HL-60/S4 treated with phorbol 12-myristate 13-acetate at 8.2 ng/mL for 4 days and 3 days (cell line): ENCODE measurements around the gene FANCF.

Experiments
- in situ Hi-C: fragments of 300-500 bp; cut with MboI; formaldehyde crosslinking; loops from 2 replicates; pipeline ENCODE4 v1.15.0; 2022; ENCODE audit warnings: low sequenced_read_pairs

The FANCF gene

DNA sequence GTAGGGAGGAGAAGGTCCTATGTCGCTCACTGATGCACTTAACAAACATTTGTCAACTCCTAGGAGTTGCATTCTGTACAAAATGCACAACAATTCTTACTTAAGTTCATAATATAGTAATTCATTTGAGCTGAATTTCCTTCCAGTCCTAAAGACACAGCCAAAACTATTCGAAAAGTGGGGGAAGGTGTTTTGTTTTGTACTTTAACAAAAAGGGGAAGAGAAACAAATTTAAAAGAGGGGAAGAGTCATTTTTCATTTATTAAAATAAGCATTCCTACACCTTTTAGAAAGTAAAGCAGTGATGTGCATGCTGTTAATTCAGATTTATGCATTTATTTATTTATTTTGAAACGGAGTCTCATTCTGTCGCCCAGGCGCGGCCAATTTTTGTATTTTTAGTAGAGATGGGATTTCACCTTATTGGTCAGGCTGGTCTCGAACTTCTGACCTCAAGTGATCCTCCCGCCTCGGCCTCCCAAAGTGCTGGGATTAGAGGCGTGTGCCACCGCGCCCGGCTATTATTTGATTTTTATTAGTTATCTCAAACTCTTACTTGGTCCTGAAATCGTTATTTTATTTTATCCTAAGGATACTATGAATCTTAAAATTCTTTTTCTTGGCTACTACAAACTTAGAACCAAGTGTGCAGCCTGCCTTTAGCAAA is 1.1 kb upstream of the FANCF start:
- in situ Hi-C loops = no loop called here

DNA sequence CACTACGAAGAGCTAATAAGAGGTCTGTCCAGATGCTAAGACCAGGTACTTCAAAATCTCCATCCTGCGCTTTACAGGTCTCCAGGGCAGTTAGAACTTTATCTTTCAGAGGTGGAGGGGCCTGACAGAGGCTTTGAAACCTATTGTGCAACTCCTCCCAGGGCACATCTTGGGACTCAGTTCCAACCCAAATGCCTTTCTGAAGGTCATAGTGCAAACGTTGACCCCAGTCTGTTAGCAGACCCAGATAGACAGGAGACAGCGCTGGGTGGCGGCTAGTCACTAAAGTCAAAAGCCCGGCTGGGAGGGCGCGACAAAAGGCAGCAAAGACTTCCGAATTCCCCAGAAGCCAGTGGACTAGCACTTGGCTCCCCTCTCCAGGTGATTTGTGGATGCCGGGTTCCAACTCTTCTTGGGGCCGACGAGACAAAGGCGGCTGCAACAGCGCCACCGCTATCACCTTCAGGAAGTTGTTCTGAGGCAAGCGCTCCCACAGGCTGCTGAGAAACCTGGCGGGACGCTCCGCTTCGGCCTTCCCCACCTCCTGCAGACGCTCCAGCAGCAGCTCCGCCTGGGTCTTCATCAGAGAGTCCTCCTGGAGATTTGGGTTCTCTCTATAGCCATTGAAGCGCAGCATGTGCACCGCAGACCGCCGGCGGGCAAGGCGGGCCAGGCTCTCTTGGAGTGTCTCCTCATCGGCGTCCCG is 728 bp downstream of the FANCF start:
- in situ Hi-C loops = no loop called here

DNA sequence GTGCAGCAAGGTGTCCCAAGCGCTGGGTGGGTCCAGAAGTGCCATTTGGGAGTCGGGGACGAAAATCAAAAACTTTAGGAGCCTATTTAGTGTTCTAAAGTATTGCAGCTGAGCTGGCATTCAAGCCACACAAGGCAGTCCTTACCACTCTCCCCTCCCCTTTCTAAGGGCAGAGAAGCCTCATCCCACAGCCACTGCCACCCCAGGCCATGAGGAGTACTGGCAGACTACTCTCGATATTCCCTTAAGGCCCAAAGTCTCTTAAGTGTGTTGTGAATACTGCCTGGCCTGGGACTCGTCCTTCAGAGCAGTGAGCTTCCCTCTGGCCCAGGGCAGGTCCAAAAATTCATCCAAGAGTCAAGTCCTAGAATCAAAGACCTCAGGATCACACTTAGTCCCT is 7.8 kb downstream of the FANCF start:
- in situ Hi-C loops = no loop called here

- in situ Hi-C loops = no loop called here
Measured at GRCh38 chr11:22603933-22604332, 21.7 kb downstream of the FANCF start.

DNA sequence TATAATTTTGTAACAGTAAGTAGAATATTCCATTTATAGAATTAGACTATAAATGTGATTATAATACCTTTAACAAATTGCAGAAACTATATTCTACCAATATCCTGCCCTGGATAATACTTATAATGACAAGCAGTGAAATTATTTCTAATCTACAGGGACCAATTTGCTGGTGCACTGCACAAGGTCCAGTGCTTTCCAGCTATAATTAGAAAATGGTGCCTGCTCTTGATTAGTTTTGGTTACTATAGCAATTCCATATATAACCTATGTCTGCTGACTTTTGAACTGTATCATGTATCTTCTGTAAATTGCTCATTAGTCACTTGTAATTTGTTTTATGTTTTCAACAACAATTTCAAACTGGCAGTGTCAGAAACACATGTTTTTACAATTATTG is 23.1 kb downstream of the FANCF start:
- in situ Hi-C loops = no loop called here

GRCh38 chr11:22599458-22599857 is 26.2 kb downstream of the FANCF start:
- in situ Hi-C loops = no loop called here

GRCh38 chr11:22597062-22597461 is 28.6 kb downstream of the FANCF start:
- in situ Hi-C loops = no loop called here

DNA sequence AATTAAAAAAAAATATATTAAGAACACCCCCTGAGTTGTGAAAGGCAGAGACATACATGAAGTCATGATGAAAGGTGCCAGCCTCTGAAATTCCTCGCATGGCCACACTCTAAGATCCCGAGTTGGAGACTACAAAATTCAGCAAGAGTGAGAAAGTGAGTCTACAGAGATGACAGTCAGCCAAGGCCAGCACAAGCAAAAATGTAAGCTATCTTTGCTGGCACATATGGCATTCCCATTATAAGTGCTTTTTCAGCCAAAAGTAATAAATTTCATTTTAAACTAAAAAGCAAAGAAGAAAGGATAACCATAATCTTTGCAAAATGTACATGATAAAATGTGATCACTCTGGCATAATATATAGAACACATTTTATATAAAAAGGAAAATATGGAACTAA is 40.6 kb downstream of the FANCF start:
- in situ Hi-C loops = no loop called here

GRCh38 chr11:22583963-22584492 is 41.6 kb downstream of the FANCF start:
- in situ Hi-C loops = no loop called here

GRCh38 chr11:22582151-22582410 is 43.5 kb downstream of the FANCF start:
- in situ Hi-C loops = no loop called here

GRCh38 chr11:22581354-22582150 is 44.1 kb downstream of the FANCF start:
- in situ Hi-C loops = no loop called here

- in situ Hi-C loops = no loop called here
Measured at GRCh38 chr11:22577854-22578253, 47.8 kb downstream of the FANCF start.
